WTC11 (cell line): Measurements from ENCODE around the gene VDAC1.

Experiments used
- TEAD4 ChIP-seq: sonication (generic); formaldehyde crosslinking; IDR thresholded peaks from 2 replicates; pipeline ENCODE4 v1.8.0; 2022; ENCODE audit warnings: mild to moderate bottlenecking, missing genetic modification reagents
- ZNF138 ChIP-seq: sonication (generic); formaldehyde crosslinking; conservative IDR thresholded peaks from 2 replicates; pipeline ENCODE4 v1.8.1; 2022; ENCODE audit warnings: mild to moderate bottlenecking, moderate library complexity, missing genetic modification reagents
- TF ChIP-seq, protein P1 (sequence below): fragments of 200-600 bp; IDR thresholded peaks from 2 replicates; pipeline ENCODE4 v1.8.0; 2022; ENCODE audit warnings: antibody characterized with exemption
- TF ChIP-seq, protein P2 (sequence below): sonication (generic); formaldehyde crosslinking; IDR thresholded peaks from 2 replicates; pipeline ENCODE4 v1.8.1; 2022; ENCODE audit warnings: low read depth, missing genetic modification reagents, borderline replicate concordance

DNA sequence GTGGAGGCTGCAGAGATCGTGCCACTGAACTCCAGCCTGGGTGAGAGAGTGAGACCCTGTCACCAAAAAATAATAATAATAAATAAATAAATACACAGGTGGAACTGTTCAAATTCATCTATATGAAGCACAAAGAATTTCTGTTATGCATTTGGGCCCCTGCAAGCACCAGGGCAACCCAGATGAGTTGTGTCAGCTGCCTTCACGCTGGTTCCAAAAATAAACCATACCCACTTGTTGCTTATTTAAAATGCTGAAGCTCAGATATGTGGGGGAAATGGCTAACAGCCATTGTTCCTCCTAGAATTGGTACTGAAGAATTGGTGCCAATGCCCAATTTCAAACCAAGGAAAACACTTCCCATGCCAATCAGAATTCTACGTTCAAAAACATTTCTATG is 25.8 kb downstream of the VDAC1 start:
- TF ChIP-seq, protein P1, sequence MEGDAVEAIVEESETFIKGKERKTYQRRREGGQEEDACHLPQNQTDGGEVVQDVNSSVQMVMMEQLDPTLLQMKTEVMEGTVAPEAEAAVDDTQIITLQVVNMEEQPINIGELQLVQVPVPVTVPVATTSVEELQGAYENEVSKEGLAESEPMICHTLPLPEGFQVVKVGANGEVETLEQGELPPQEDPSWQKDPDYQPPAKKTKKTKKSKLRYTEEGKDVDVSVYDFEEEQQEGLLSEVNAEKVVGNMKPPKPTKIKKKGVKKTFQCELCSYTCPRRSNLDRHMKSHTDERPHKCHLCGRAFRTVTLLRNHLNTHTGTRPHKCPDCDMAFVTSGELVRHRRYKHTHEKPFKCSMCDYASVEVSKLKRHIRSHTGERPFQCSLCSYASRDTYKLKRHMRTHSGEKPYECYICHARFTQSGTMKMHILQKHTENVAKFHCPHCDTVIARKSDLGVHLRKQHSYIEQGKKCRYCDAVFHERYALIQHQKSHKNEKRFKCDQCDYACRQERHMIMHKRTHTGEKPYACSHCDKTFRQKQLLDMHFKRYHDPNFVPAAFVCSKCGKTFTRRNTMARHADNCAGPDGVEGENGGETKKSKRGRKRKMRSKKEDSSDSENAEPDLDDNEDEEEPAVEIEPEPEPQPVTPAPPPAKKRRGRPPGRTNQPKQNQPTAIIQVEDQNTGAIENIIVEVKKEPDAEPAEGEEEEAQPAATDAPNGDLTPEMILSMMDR, result no peak
- no peak for TF ChIP-seq ZNF138 (CRISPR knock-in tag)
- TF ChIP-seq TEAD4 (CRISPR knock-in tag), result no peak
- TF ChIP-seq, protein P2, sequence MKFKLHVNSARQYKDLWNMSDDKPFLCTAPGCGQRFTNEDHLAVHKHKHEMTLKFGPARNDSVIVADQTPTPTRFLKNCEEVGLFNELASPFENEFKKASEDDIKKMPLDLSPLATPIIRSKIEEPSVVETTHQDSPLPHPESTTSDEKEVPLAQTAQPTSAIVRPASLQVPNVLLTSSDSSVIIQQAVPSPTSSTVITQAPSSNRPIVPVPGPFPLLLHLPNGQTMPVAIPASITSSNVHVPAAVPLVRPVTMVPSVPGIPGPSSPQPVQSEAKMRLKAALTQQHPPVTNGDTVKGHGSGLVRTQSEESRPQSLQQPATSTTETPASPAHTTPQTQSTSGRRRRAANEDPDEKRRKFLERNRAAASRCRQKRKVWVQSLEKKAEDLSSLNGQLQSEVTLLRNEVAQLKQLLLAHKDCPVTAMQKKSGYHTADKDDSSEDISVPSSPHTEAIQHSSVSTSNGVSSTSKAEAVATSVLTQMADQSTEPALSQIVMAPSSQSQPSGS (CRISPR knock-in tag), result no peak
